COLO668 (cell line): ENCODE measurements around the gene EMD.
A peak's percentile ranks its signal among the peaks of the same experiment; 100 is the strongest.

ENCODE experiments used
- DNase-seq: peaks from one replicate; lab custom pipeline; 2025; ENCODE audit not compliant: unreplicated experiment; lab: John Stamatoyannopoulos, UW

The EMD gene

GRCh38 chrX:154412468-154412867 is 33.4 kb downstream of the EMD start:
- peak; percentile 31 for DNase-seq

- DNase-seq, result no peak
Measured at GRCh38 chrX:154413142-154413541, 34.0 kb downstream of the EMD start.

DNA sequence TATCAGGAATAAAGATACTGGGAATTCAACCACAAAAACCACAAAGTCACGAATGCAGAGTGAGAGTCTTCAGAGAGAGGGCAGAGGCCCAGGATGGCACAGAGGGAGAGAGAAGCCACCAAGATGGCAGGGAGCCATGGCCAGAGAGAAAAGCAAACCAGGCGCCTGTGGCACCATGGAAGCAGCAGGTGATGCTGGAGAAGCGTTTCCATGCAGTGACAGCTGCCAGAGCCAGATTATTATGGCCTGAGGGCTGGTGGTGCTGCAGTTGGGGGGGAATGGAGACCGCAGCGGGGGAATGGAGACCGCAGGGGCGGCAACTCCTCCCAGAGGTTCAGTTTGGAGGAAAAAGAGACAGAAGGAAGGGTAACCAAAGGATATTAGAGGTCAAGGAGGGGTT is 38.1 kb downstream of the EMD start:
- no peak for DNase-seq

DNA sequence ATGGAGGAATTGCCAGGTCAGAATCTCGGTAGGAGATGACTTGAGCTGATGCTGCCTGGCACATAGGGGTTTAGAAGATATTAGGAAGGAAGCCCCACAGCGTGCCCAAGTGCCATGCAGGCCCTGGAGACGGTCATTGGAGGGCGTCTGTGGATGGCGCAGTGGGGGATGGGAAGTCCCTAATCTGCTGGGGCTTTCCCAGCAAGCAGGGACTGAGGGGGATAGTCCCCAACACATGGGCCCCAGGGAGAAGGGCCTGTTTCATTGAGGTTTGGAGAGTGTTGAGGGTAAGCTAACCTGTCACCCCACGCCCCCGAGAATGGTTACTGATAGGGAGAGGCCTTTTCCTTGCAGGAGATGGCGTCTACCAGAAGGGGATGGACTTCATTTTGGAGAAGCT is 40.1 kb downstream of the EMD start:
- no peak for DNase-seq

DNA sequence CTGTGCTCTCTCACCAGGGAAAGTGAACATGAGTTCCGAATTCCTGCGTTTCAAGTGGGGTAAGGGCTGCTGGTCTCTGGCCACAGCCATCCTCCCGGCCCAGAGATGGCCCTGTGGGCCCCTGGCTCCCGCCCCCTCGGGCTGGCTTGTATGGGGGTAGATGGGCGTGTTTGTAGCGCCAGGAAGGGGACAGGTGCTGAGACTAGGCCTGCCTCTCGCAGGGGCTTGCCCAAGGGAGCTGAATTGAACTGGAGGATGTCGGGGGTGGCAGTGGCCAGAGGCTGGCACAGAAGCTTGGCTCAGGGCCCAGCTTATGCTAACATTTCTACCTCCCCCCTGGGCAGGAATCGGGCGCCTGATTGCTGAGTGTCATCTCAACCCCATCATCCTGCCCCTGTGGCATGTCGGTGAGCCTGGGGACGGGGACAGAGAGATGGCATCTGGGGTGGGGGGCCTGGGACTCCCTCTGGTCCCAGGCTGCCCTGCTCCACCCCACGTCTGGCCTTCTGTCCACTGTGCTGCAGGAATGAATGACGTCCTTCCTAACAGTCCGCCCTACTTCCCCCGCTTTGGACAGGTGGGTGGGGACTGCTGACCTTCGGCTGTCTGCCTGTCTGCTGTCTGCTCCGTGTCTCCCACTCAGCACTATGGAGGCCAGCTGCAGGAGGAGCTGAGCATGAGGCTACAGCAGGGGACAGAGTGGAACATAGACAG is 40.8 kb downstream of the EMD start:
- DNase-seq, result no peak

GRCh38 chrX:154420402-154420756 is 41.3 kb downstream of the EMD start:
- no peak for DNase-seq

- no peak for DNase-seq
Measured at GRCh38 chrX:154426916-154427770, 48.0 kb downstream of the EMD start.

DNA sequence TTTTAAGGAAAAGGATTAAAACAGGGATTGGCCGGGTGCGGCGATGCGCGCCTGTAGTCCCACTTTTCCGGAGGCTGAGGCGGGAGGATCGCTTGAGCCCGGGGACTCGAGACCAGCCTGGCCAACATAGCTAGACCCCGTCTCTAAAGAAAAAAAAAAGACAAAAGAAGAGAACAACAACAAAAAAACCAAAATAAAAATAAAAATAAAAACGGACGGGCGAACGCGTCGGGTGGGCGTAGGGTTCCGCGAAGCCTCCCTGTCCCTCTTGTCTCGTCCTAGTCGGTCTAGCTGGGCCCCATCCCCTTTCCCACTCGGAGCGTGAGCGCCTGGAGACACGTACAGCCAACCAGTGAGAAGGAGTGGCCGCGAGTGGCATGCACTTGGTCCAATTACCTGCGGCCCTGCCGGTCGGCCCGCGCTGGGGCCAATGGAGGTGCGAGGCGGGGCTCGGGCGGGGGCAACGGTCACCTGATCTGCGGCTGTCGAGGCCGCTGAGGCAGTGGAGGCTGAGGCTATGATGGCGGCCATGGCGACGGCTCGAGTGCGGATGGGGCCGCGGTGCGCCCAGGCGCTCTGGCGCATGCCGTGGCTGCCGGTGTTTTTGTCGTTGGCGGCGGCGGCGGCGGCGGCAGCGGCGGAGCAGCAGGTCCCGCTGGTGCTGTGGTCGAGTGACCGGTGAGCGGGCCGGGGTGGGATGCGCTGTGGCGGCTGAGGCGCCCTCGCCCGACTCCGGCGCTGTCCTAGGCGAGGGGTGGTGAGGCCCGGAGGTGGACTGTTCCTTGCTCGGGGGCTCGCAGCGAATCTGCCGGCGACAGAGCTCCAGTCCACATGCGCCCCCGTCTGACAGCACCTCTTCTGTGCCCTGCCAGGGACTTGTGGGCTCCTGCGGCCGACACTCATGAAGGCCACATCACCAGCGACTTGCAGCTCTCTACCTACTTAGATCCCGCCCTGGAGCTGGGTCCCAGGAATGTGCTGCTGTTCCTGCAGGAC is 49.4 kb downstream of the EMD start, which contains the start of gene ATP6AP1:
Gene ATP6AP1 (plus strand): TSS at position 502 of the 996 bp plus-strand sequence. CDS start 16 bp downstream, at position 518.
- DNase-seq, result peak; percentile 98

- no peak for DNase-seq
Measured at GRCh38 chrX:154429711-154430110, 50.6 kb downstream of the EMD start.

DNA sequence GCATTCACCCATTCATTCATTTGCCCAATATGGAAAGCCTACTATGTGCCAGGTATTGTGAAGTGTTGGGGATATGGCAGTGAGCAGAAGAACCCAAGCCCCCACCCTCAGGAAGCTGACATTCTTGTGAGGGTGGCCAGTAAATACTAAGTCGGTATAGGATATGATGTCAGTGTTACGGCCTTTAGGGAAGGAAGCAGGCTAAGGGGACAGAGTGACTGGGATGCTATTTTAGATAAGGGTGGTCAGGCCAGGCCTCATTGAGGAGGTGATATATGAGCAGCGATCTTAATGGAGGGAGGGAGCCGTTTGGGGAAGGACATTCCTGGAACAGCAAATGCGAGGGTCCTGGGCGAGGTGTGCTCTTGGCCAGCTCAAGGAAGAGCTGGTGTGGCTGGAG is 51.4 kb downstream of the EMD start:
- DNase-seq, result no peak

GRCh38 chrX:154430916-154431315 is 51.8 kb downstream of the EMD start:
- DNase-seq, result no peak
